Head of caudate nucleus (tissue), 42 donors: ENCODE data around the gene GOLGA6L9.
"Not testable (repeated sequence)": the region's sequence is repeated elsewhere in the genome, so short reads cannot be mapped to it uniquely, and the experiment has no call there.

Experiments
- DNase-seq, 42 donors: peaks; one replicate each; pipeline versions ENCODE4 v3.0.0 to v3.0.0-alpha.2; 2020 to 2021; ENCODE audit warnings: mixed read lengths in 7 of 42
- intact Hi-C: fragments of 100-400 bp; cut with DNase I; formaldehyde crosslinking; loops from one replicate; pipeline ENCODE4 v1.15.0; 2022

Gene GOLGA6L9

GRCh38 chr15:82429693-82430092, at the start of gene GOLGA6L9:
GOLGA6L9 (plus strand) TSS chr15:82429816; CDS start chr15:82430080, 264 bp downstream.
- intact Hi-C loops, DNase-seq: not testable (repeated sequence)

- DNase-seq, intact Hi-C loops: not testable (repeated sequence)
Measured at GRCh38 chr15:82381330-82381955, 48.2 kb upstream of the GOLGA6L9 start.

DNA sequence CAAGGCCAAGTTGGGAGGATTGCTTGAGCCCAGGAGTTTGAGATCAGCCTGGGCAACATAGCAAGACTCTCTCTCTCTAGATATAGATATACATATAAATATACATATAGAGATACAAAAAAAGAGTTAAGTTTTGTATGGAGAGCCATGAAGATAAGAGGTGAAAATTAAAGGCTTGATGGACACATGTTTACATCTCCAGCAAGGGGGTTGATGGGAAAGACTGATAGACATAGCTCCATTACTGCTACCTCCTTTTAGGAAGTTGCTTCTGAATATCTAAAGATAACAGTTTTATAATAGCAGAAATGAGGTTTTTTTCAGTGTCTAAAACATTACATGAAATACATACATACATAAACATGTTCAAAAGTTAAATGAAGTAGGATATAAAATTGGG, 42.4 kb upstream of the GOLGA6L9 start:
- intact Hi-C loops, DNase-seq: not testable (repeated sequence)

GRCh38 chr15:82390152-82390551, 39.5 kb upstream of the GOLGA6L9 start:
- intact Hi-C loops, DNase-seq: not testable (repeated sequence)

DNA sequence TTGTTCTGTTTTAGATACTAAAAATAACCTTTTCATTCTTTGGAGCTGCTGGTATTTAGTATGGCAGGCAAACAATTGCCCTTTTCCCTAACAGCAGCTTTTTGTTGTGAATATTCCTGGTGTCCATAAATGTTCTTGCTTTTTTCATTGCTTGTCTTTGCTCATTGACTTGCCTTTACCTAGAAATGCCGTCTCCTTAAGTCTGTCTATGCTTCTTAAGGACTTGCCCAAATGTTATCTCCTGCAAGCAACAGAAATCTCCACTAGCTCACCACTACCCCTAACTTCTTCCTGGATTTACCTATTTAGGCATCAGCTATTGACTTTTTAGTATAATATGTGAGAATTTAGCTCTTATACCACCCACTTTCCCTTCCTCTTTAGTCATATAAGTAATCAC, 37.5 kb upstream of the GOLGA6L9 start:
- intact Hi-C loops, DNase-seq: not testable (repeated sequence)

DNA sequence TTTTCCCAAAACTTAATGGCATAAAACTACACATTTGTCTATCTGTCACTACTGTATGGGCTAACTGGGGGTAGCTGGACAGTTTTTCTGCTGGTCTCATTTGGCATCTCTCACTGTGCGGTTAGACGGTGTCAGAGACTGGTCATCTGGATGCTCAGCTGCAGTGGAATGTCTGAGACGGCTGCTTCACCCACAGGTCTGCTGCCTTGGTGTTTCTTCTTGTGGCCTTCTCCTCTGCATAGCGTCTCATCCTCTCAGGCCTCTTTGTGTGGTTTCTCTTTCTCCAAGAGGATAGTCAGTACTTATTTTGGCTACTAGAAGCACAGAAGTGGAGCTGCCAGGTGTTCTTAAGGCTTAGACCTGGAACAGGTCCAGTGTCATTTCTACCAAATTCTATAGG, 35.9 kb upstream of the GOLGA6L9 start:
- DNase-seq: no peak
- intact Hi-C loops: no loop called here

GRCh38 chr15:82395788-82396187, 33.8 kb upstream of the GOLGA6L9 start:
- intact Hi-C loops, DNase-seq: not testable (repeated sequence)

DNA sequence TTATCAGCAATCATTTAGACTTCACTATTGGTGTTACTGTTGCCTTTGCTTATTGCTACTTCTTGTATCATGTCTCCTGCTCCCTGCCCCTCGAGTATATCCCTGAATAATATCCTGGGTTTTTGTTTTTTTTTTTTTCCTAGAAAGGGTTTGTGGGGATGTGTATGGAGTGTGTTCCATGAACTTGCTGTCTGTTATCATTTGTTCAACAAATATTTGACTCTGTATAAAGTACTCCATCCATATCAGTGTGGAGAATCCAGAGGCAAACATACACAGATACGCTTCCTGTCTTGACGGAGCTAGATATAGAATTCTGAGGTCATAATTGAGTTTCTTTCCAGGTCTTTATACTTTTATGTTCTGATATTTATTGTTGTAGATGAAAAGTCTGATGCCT, 31.8 kb upstream of the GOLGA6L9 start:
- intact Hi-C loops: no loop called here
- DNase-seq: no peak

GRCh38 chr15:82398785-82399184, 30.8 kb upstream of the GOLGA6L9 start:
- intact Hi-C loops: no loop called here
- no peak for DNase-seq

- DNase-seq, intact Hi-C loops: not testable (repeated sequence)
Measured at GRCh38 chr15:82399366-82400103, 30.1 kb upstream of the GOLGA6L9 start.

- intact Hi-C loops, DNase-seq: not testable (repeated sequence)
Measured at GRCh38 chr15:82401918-82402317, 27.7 kb upstream of the GOLGA6L9 start.

DNA sequence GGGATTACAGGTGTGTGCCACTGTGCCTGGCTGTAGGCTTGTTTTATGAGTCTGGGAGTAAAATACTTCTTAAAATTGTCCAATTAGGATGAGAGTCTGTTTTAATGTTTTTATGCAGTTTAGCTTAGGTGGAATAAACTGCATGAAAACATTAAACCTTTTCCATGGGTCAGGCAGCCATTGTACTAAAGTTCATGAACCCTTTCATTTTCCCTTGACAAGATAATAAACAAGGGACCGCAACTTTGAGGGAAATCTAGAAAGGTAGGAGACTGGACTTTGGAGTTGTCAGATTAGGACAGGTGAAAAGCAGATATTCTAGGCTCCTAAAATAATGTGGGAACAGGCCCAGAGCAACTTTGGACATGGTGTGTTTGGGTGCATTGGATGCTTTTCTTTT, 27.3 kb upstream of the GOLGA6L9 start:
- DNase-seq, intact Hi-C loops: not testable (repeated sequence)

- intact Hi-C loops: not testable (repeated sequence)
Measured at GRCh38 chr15:82406211-82406610, 23.4 kb upstream of the GOLGA6L9 start.

DNA sequence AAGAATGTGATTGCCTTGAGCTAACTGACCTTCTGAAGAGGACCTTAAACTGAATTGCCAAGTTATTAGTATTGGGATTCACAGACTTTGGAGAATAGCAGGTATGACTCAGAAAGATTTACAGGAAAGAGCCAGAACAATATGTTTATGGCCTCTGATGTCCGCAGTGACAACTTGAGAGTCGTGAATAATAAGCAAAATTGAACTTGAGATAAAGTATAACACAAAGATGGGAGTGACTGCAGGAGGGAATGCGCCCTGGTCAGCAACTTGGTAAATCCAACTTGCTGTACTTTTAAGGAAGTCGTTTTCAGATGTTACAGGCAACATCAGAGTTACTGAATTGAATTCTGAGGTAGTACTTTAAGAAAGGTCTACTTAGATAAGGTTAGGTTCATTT, 19.3 kb upstream of the GOLGA6L9 start:
- DNase-seq, intact Hi-C loops: not testable (repeated sequence)

More at GRCh38 chr15:82406211-82406610, 23.4 kb upstream of the GOLGA6L9 start:
- DNase-seq: not testable (repeated sequence)

DNA sequence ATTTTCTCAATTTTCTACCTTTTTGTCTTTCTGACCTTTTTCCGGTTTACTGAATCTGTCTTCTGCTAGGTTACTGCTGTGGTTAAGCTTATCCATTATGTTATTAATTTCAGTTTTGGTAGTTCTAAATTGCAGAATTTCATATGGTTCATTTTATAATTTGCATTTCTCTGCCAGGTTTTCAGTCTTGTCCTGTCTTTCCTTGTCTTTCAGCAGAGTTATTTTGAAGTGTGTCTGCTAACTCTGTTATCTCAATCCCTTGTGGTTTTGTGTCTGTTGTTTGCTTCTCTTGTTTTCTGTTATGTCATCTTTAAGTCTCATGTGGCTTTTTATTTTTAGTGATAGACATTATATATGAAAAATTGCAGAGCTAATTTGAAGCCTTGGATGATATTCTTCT, 18.0 kb upstream of the GOLGA6L9 start:
- intact Hi-C loops: not testable (repeated sequence)

GRCh38 chr15:82414525-82415191, 15.0 kb upstream of the GOLGA6L9 start:
- DNase-seq, intact Hi-C loops: not testable (repeated sequence)

More for the DNA sequence above, 18.0 kb upstream of the GOLGA6L9 start:
- DNase-seq: not testable (repeated sequence)

- intact Hi-C loops, DNase-seq: not testable (repeated sequence)
Measured at GRCh38 chr15:82420516-82420915, 9.1 kb upstream of the GOLGA6L9 start.

DNA sequence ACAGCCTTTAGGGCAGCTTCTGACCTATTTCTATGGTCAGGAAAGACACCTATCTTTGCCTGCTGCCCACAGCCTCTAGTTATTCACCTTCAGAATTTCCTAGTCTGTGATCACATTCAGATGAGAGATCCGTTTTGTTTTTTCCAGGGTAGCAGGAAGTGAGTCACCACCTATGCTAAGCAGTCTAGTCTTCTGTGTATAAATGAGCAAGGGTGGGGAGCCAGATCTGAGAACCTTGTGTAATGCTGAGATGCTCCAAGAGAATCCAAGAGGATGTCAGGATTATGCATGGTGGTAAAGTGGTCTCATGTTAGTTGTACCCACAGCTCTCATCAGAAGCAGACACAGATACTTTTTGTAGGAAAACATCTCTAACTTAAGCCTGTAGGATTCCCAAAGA, 8.7 kb upstream of the GOLGA6L9 start:
- DNase-seq, intact Hi-C loops: not testable (repeated sequence)

DNA sequence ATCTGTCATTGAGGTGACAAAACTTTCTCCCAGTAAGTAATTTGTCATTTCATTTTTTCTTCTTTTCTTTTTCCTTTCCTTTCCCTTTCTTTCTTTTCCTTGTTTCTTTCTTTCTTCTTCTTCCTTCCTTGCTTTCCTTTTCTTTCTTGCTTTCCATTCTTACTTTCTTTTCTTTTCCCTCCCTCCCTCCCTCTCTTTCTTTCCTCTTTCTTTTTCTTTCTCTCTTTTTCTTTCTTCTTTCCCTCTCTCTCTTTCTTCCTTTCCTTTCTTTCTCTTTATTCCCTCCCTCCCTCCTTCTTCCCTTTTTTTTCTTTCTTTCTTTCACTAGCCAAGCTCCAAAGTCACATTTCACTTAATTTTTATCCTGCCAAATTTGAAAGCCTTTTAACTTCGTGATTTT, 2.5 kb upstream of the GOLGA6L9 start:
- intact Hi-C loops, DNase-seq: not testable (repeated sequence)

- intact Hi-C loops: not testable (repeated sequence)
- peak in 36 of 42 donors; percentile 1 to 55 (median 24) for DNase-seq
Measured at GRCh38 chr15:82445420-82445819, 15.8 kb downstream of the GOLGA6L9 start.
